Head of caudate nucleus (tissue), 42 donors: ENCODE measurements around the gene ADAMTS2.

Source experiments
- DNase-seq, 42 donors: peaks; one replicate each; pipeline versions ENCODE4 v3.0.0 to v3.0.0-alpha.2; 2020 to 2021; ENCODE audit warnings: mixed read lengths in 7 of 42
- intact Hi-C: fragments of 100-400 bp; cut with DNase I; formaldehyde crosslinking; loops from one replicate; pipeline ENCODE4 v1.15.0; 2022

The ADAMTS2 gene

GRCh38 chr5:179318221-179318955 is 26.9 kb downstream of the ADAMTS2 start:
- intact Hi-C loops = no loop called here
- DNase-seq = peak in 10 of 42 donors; percentile 4 to 49 (median 18)

- no peak for DNase-seq
Observed at GRCh38 chr5:179317411-179318220, 27.6 kb downstream of the ADAMTS2 start.

GRCh38 chr5:179316982-179317381 is 28.3 kb downstream of the ADAMTS2 start:
- DNase-seq = no peak
- intact Hi-C loops = no loop called here

More at GRCh38 chr5:179317411-179318220, 27.6 kb downstream of the ADAMTS2 start:
- intact Hi-C loops = no loop called here

GRCh38 chr5:179316111-179316551 is 29.1 kb downstream of the ADAMTS2 start:
- intact Hi-C loops = no loop called here
- DNase-seq = no peak

- intact Hi-C loops = no loop called here
- DNase-seq = no peak
Observed at GRCh38 chr5:179315356-179315890, 29.8 kb downstream of the ADAMTS2 start.

- intact Hi-C loops = no loop called here
- no peak for DNase-seq
Observed at GRCh38 chr5:179314606-179315355, 30.5 kb downstream of the ADAMTS2 start.

GRCh38 chr5:179313849-179314521 is 31.3 kb downstream of the ADAMTS2 start:
- peak; percentile 4 to 80 (median 58) for DNase-seq
- intact Hi-C loops = no loop called here

- no peak for DNase-seq
- intact Hi-C loops = no loop called here
Observed at GRCh38 chr5:179312557-179313235, 32.6 kb downstream of the ADAMTS2 start.

- intact Hi-C loops = no loop called here
- DNase-seq = no peak
Observed at GRCh38 chr5:179311581-179311980, 33.7 kb downstream of the ADAMTS2 start.

GRCh38 chr5:179311091-179311470 is 34.2 kb downstream of the ADAMTS2 start:
- intact Hi-C loops = no loop called here
- DNase-seq = no peak

- intact Hi-C loops = no loop called here
- DNase-seq = no peak
Observed at GRCh38 chr5:179310439-179311090, 34.7 kb downstream of the ADAMTS2 start.

- no peak for DNase-seq
- intact Hi-C loops = no loop called here
Observed at GRCh38 chr5:179309751-179310320, 35.4 kb downstream of the ADAMTS2 start.

- intact Hi-C loops = no loop called here
- DNase-seq = no peak
Observed at GRCh38 chr5:179309383-179309670, 35.9 kb downstream of the ADAMTS2 start.

- intact Hi-C loops = no loop called here
- no peak for DNase-seq
Observed at GRCh38 chr5:179308563-179309382, 36.5 kb downstream of the ADAMTS2 start.

GRCh38 chr5:179307931-179308471 is 37.3 kb downstream of the ADAMTS2 start:
- intact Hi-C loops = no loop called here
- DNase-seq = no peak

- DNase-seq = no peak
- intact Hi-C loops = no loop called here
Observed at GRCh38 chr5:179307013-179307800, 38.1 kb downstream of the ADAMTS2 start.
